ENCODE measurements around the gene RBSN. TPM values are rescaled to one million over a fixed set of nuclear protein-coding genes. Genes with fewer than 3 reads are reported as not detected.

RBSN gene
- total RNA-seq, 4 donors from 2014 or later, result 27.4 to 62.8 (median 39.8) TPM

- TF ChIP-seq CTCF (IDR thresholded peaks at IDR 0.05) (no peak), POLR2A (IDR thresholded peaks at IDR 0.05) (no peak)
- H3K4me1 ChIP-seq, result no peaks in the 10 kb centered on the region
- no peak overlapping the region for H3K27ac ChIP-seq
- H3K36me3 ChIP-seq, result no peaks in the 10 kb centered on the region
- H3K9me3 ChIP-seq, result no peaks in the 10 kb centered on the region
- intact Hi-C loops (cut with DNase I; ENCODE audit: low total_unique reads), result no loop called here
- DNase-seq, result no peak
- H3K27me3 ChIP-seq, result no peaks in the 10 kb centered on the region
- H3K4me3 ChIP-seq, result no peak overlapping the region
Observed at GRCh38 chr3:15113884-15114283, 14.9 kb upstream of the RBSN start.

DNA sequence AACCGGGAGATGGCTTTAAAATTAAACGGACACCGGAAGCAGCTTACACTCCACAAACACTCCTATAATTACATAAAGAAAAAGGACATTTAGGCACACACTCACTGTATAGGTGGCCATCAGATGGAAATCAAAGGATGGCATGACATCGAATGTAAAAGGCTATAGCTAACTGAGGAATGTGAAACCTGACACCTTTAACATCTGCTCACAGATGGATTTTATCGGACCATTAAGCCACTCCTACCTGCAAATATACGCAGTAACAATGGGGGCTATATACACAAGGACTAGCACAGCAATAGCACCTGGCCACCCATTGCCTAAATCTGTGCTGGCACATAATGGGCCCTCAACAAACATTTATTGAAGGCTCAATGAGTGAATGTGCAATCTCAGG lies 14.5 kb upstream of the RBSN start:
- intact Hi-C loops (cut with DNase I; ENCODE audit: low total_unique reads), result no loop called here
- DNase-seq, result no peak
- no peaks in the 10 kb centered on the region for H3K27me3 ChIP-seq
- no peaks in the 10 kb centered on the region for H3K36me3 ChIP-seq
- no peak overlapping the region for H3K27ac ChIP-seq
- no peak for TF ChIP-seq POLR2A (IDR thresholded peaks at IDR 0.05)
- TF ChIP-seq CTCF (IDR thresholded peaks at IDR 0.05), result no peak
- no peaks in the 10 kb centered on the region for H3K4me1 ChIP-seq
- no peak overlapping the region for H3K4me3 ChIP-seq
- no peaks in the 10 kb centered on the region for H3K9me3 ChIP-seq

DNA sequence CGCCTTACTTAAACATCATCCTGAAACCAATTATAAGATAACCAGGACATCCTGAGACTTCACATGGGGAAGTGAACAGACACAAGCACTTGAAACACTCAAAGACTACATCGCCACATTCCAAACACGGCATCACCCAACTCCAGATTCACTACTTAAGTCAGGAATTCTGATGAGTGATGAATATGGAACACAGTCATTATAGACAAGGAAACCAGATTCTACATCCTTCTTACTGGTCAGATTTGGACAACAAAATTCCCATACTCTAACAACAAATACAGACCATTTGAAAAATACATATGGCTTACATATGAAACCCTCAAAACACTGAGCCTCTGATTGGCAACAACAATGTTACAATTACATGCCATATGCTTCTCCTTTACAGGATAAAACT lies 13.1 kb upstream of the RBSN start:
- H3K4me3 ChIP-seq, result no peak overlapping the region

GRCh38 chr3:15110206-15110605 lies 11.3 kb upstream of the RBSN start:
- intact Hi-C loops (cut with DNase I; ENCODE audit: low total_unique reads), result no loop called here

More for the DNA sequence above, 13.1 kb upstream of the RBSN start:
- no peaks in the 10 kb centered on the region for H3K9me3 ChIP-seq
- intact Hi-C loops (cut with DNase I; ENCODE audit: low total_unique reads), result no loop called here
- H3K27ac ChIP-seq, result no peak overlapping the region
- no peaks in the 10 kb centered on the region for H3K4me1 ChIP-seq
- H3K27me3 ChIP-seq, result no peaks in the 10 kb centered on the region
- no peaks in the 10 kb centered on the region for H3K36me3 ChIP-seq
- TF ChIP-seq CTCF (IDR thresholded peaks at IDR 0.05) (no peak), POLR2A (IDR thresholded peaks at IDR 0.05) (no peak)
- DNase-seq, result no peak

DNA sequence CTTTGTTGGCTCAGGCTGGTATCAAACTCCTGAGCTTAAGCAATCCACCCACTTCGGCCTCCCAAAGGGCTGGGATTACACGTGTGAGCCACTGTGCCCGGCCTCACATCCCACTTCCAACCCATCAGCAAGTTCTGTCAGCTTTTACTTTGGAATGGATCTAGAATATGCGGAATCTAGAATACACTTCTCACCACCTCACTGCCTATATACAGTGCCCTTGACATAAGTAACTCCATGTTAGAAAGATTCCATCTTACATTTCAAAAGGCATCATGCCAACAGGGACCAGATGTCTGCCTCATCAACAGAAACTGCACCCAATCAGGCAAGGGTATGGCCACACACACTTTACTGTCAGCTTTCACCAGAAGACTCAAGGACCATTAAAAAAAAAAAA lies 9.9 kb upstream of the RBSN start:
- Histone ChIP-seq H3K4me3 (no peak overlapping the region), H3K27ac (no peak overlapping the region), H3K27me3 (no peaks in the 10 kb centered on the region), H3K4me1 (no peaks in the 10 kb centered on the region), H3K9me3 (no peaks in the 10 kb centered on the region), H3K36me3 (no peaks in the 10 kb centered on the region)
- intact Hi-C loops (cut with DNase I; ENCODE audit: low total_unique reads), result no loop called here
- DNase-seq, result no peak
- TF ChIP-seq POLR2A (IDR thresholded peaks at IDR 0.05), result no peak
- no peak for TF ChIP-seq CTCF (IDR thresholded peaks at IDR 0.05)

More at GRCh38 chr3:15110206-15110605, 11.3 kb upstream of the RBSN start:
- no peak for DNase-seq
- Histone ChIP-seq H3K4me1 (no peaks in the 10 kb centered on the region), H3K27me3 (no peaks in the 10 kb centered on the region), H3K4me3 (no peak overlapping the region), H3K27ac (no peak overlapping the region), H3K36me3 (no peaks in the 10 kb centered on the region), H3K9me3 (no peaks in the 10 kb centered on the region)
- TF ChIP-seq POLR2A (IDR thresholded peaks at IDR 0.05), result no peak
- TF ChIP-seq CTCF (IDR thresholded peaks at IDR 0.05), result no peak
